CD14-positive monocyte (primary cell): ENCODE results near the gene CRYBG1. TPM values are rescaled to one million over a fixed set of nuclear protein-coding genes. Genes with fewer than 3 reads are reported as not detected.

Source experiments
- DNase-seq, 3 donors: peaks; one replicate each; pipeline ENCODE4 v3.0.0-alpha.2; 2011 to 2022
- H2AFZ ChIP-seq: 2 replicates; pipeline ENCODE4 v1.6.0; 2012; ENCODE audit warnings: mild to moderate bottlenecking, low read depth, low read length, inconsistent platforms; ENCODE audit not compliant: insufficient read depth, poor library complexity, severe bottlenecking
- H3K27ac ChIP-seq, 2 donors: 1 replicate in 1 of 2; 2 replicates in 1 of 2; pipeline ENCODE4 v1.5.1; 2012 to 2013; ENCODE audit warnings: low read length in 2 of 2, control low read depth in 1 of 2, inconsistent platforms in 1 of 2, low read depth in 1 of 2, mild to moderate bottlenecking in 1 of 2
- H3K27me3 ChIP-seq, 2 donors: one replicate each; pipeline versions ENCODE4 v1.6.0 to v1.6.1; 2011 to 2013; ENCODE audit warnings: low read length in 2 of 2; ENCODE audit not compliant: control insufficient read depth in 2 of 2, insufficient read depth in 2 of 2
- H3K36me3 ChIP-seq, 2 donors: replicated peaks in 1 of 2; 1 replicate in 1 of 2; 2 replicates in 1 of 2; pipeline versions ENCODE4 v1.5.1 to v1.6.1; 2012 to 2013; ENCODE audit warnings: low read length in 2 of 2, control low read depth in 1 of 2, inconsistent platforms in 1 of 2, mild to moderate bottlenecking in 1 of 2; ENCODE audit not compliant: insufficient read depth in 2 of 2, control insufficient read depth in 1 of 2
- H3K4me1 ChIP-seq, 2 donors: 1 replicate in 1 of 2; 2 replicates in 1 of 2; pipeline versions ENCODE4 v1.5.1 to v1.6.1; 2012 to 2013; ENCODE audit warnings: low read length in 2 of 2, control low read depth in 1 of 2, inconsistent platforms in 1 of 2, mild to moderate bottlenecking in 1 of 2, moderate library complexity in 1 of 2; ENCODE audit not compliant: insufficient read depth in 2 of 2, control insufficient read depth in 1 of 2
- H3K4me2 ChIP-seq: replicated peaks from 2 replicates; pipeline ENCODE3; 2012; ENCODE audit warnings: low read length, moderate library complexity, mild to moderate bottlenecking; ENCODE audit not compliant: poor library complexity, severe bottlenecking; ENCODE audit errors: extremely low read depth
- H3K4me3 ChIP-seq, 3 experiments: fragments of 200-600 bp in 1 of 3; sonication (generic) in 1 of 3; replicated peaks in 1 of 3; 1 replicate in 2 of 3; 2 replicates in 1 of 3; pipeline ENCODE4 v1.5.1; 2011 to 2013; ENCODE audit warnings: low read length in 3 of 3, mild to moderate bottlenecking in 3 of 3, control low read depth in 2 of 3, low read depth in 2 of 3, inconsistent platforms in 1 of 3, moderate library complexity in 1 of 3
- H3K79me2 ChIP-seq: 2 replicates; pipeline ENCODE4 v1.6.0; 2012; ENCODE audit warnings: mild to moderate bottlenecking, control low read depth, inconsistent platforms, low read length, moderate library complexity; ENCODE audit not compliant: insufficient read depth
- H3K9ac ChIP-seq: 2 replicates; pipeline ENCODE4 v1.6.0; 2017; ENCODE audit warnings: low read length, mild to moderate bottlenecking; ENCODE audit not compliant: insufficient read depth, poor library complexity, severe bottlenecking
- H3K9me3 ChIP-seq, 2 donors: replicated peaks in 1 of 2; 1 replicate in 1 of 2; 2 replicates in 1 of 2; pipeline versions ENCODE4 v1.5.1 to v1.6.1; 2012 to 2013; ENCODE audit warnings: low read length in 2 of 2, control low read depth in 1 of 2; ENCODE audit not compliant: control insufficient read depth in 1 of 2, insufficient read depth in 1 of 2
- H4K20me1 ChIP-seq: 2 replicates; pipeline ENCODE4 v1.6.0; 2012; ENCODE audit warnings: mild to moderate bottlenecking, low read length, control low read depth, moderate library complexity; ENCODE audit not compliant: insufficient read depth
- H3K27ac Mint-ChIP-seq, 7 donors: one replicate each; pipeline ENCODE4 v1.8.0; 2020; ENCODE audit warnings: mild to moderate bottlenecking in 7 of 7, mixed read lengths in 7 of 7, moderate library complexity in 6 of 7, inconsistent platforms in 2 of 7
- H3K27me3 Mint-ChIP-seq, 3 donors: one replicate each; pipeline ENCODE4 v1.8.0; 2021 to 2022; ENCODE audit warnings: low read depth in 3 of 3, mild to moderate bottlenecking in 3 of 3, mixed read lengths in 3 of 3, moderate library complexity in 3 of 3, inconsistent platforms in 1 of 3
- H3K36me3 Mint-ChIP-seq, 2 donors: one replicate each; pipeline ENCODE4 v1.8.0; 2020; ENCODE audit warnings: mixed read lengths in 2 of 2, inconsistent platforms in 1 of 2, mild to moderate bottlenecking in 1 of 2
- H3K4me1 Mint-ChIP-seq: one replicate; pipeline ENCODE4 v1.8.0; 2020; ENCODE audit warnings: mild to moderate bottlenecking, mixed read lengths
- H3K4me3 Mint-ChIP-seq, 2 donors: one replicate each; pipeline ENCODE4 v1.8.0; 2020; ENCODE audit warnings: mild to moderate bottlenecking in 2 of 2, mixed read lengths in 2 of 2, moderate library complexity in 1 of 2
- H3K9me3 Mint-ChIP-seq, 7 donors: one replicate each; pipeline ENCODE4 v1.8.0; 2020 to 2022; ENCODE audit warnings: mixed read lengths in 7 of 7, mild to moderate bottlenecking in 6 of 7, moderate library complexity in 6 of 7, inconsistent platforms in 2 of 7
- CTCF ChIP-seq: fragments of 200-600 bp; IDR thresholded peaks from one replicate; pipeline ENCODE4 v1.8.0; 2022; ENCODE audit warnings: antibody characterized with exemption, mild to moderate bottlenecking
- WGBS: methylation state at CpG from one replicate; pipeline ENCODE4 v1.1.5; 2013; ENCODE audit warnings: missing lambda C conversion rate; ENCODE audit not compliant: insufficient coverage; 5-methylcytosine and 5-hydroxymethylcytosine counted together
- intact Hi-C, 2 donors: fragments of 100-400 bp; cut with micrococcal nuclease; formaldehyde crosslinking; loops; one replicate each; pipeline versions ENCODE4 v1.15.0 to v1.15.1; 2023
- polyA plus RNA-seq, 3 donors: library from polyadenylated mRNA; depleted of rRNA in 1 of 3; unstranded in 2 of 3; stranded (reverse) in 1 of 3; fragments of 300-500 nt in 2 of 3; fragments of >200 nt in 1 of 3; fragmentation: Illumina TruSeq in 2 of 3; gene quantifications; 1 replicate in 2 of 3; 2 replicates in 1 of 3; pipeline ENCODE4 v1.2.3, GENCODE V29; 2012 to 2021

CRYBG1 gene
- polyA plus RNA-seq, 3 donors, result 7.9 to 11.9 (median 11.1) TPM

GRCh38 chr6:106380407-106380806 is 19.9 kb downstream of the CRYBG1 start:
- Mint-ChIP-seq H3K27ac (no peak overlapping the region), H3K4me1 (peaks cover 12% of the 10 kb centered on the region), H3K9me3 (no peaks in the 10 kb centered on the region), H3K36me3 (no peaks in the 10 kb centered on the region), H3K27me3 (peaks cover 0 to 2% (median 2%) of the 10 kb centered on the region in 3 donors), H3K4me3 (no peak overlapping the region)
- DNase-seq, result no peak
- no peaks in the 10 kb centered on the region for H3K36me3 ChIP-seq
- no peak overlapping the region for H2AFZ ChIP-seq
- H3K79me2 ChIP-seq, result no peaks in the 10 kb centered on the region
- H3K9me3 ChIP-seq, result no peaks in the 10 kb centered on the region
- H3K27me3 ChIP-seq, result no peaks in the 10 kb centered on the region
- intact Hi-C loops, result no loop called here
- H3K27ac ChIP-seq, result no peak overlapping the region
- TF ChIP-seq CTCF, result no peak
- H4K20me1 ChIP-seq, result no peaks in the 10 kb centered on the region
- no peak overlapping the region for H3K9ac ChIP-seq
- H3K4me1 ChIP-seq, result peaks cover 0 to 3% of the 10 kb centered on the region in 2 donors
- no CpG with 5 or more reads among the region's 1 CpG for WGBS
- no peak overlapping the region for H3K4me2 ChIP-seq
- no peak overlapping the region for H3K4me3 ChIP-seq

GRCh38 chr6:106381223-106381622 is 20.7 kb downstream of the CRYBG1 start:
- H3K4me2 ChIP-seq, result no peak overlapping the region
- Mint-ChIP-seq H3K4me3 (no peak overlapping the region), H3K27me3 (peaks cover 0 to 2% (median 2%) of the 10 kb centered on the region in 3 donors)

More at GRCh38 chr6:106381223-106381622, 20.7 kb downstream of the CRYBG1 start:
- WGBS, result no CpG with 5 or more reads among the region's 1 CpG
- H3K27ac ChIP-seq, result no peak overlapping the region
- DNase-seq, result no peak
- intact Hi-C loops, result no loop called here
- H3K4me1 ChIP-seq, result peaks cover 0 to 3% of the 10 kb centered on the region in 2 donors
- H3K79me2 ChIP-seq, result no peaks in the 10 kb centered on the region
- no peak overlapping the region for H2AFZ ChIP-seq
- no peak overlapping the region for H3K27ac Mint-ChIP-seq
- no peaks in the 10 kb centered on the region for H4K20me1 ChIP-seq
- H3K36me3 ChIP-seq, result no peaks in the 10 kb centered on the region
- no peak for TF ChIP-seq CTCF
- no peaks in the 10 kb centered on the region for H3K9me3 Mint-ChIP-seq
- no peaks in the 10 kb centered on the region for H3K27me3 ChIP-seq
- H3K36me3 Mint-ChIP-seq, result no peaks in the 10 kb centered on the region
- no peaks in the 10 kb centered on the region for H3K9me3 ChIP-seq
- H3K9ac ChIP-seq, result no peak overlapping the region
- peaks cover 12% of the 10 kb centered on the region for H3K4me1 Mint-ChIP-seq
- no peak overlapping the region for H3K4me3 ChIP-seq
